A673 (cell line): ENCODE results near the gene SLC25A34. TPM values are rescaled to one million over a fixed set of nuclear protein-coding genes. Genes with fewer than 3 reads are reported as not detected.

Source experiments
- BruUV-seq: library from RNA; stranded (reverse); fragments of 400-500 nt; replicated peaks from 2 replicates; lab custom pipeline; 2021; lab: Mats Ljungman, UMichigan
- CTCF ChIA-PET: fragments of 300-600 bp; sonication (Branson Sonifier 250); formaldehyde crosslinking; loops from one replicate; lab custom pipeline; 2022; ENCODE audit warnings: antibody characterized with exemption; lab: Charles Lee
- POLR2A ChIA-PET: fragments of 300-600 bp; sonication (Branson Sonifier 250); formaldehyde crosslinking; loops from one replicate; lab custom pipeline; 2022; ENCODE audit warnings: antibody characterized with exemption; ENCODE audit not compliant: low non-redundant PET; lab: Charles Lee
- DNase-seq: peaks from one replicate; pipeline ENCODE4 v3.0.0-alpha.2; 2015; ENCODE audit warnings: low spot score
- H3K27ac ChIP-seq: fragments of 200-600 bp; sonication (generic); 2 replicates; pipeline ENCODE4 v1.5.1; 2016; ENCODE audit warnings: mixed run types, low read depth, mild to moderate bottlenecking, mixed read lengths, antibody characterized with exemption, low read length; ENCODE audit not compliant: poor library complexity, severe bottlenecking
- H3K27me3 ChIP-seq: fragments of 200-600 bp; sonication (generic); replicated peaks from 2 replicates; pipeline ENCODE4 v1.6.1; 2017; ENCODE audit warnings: mixed run types, low read depth, mild to moderate bottlenecking, mixed read lengths, antibody characterized with exemption, low read length; ENCODE audit not compliant: insufficient read depth, poor library complexity
- H3K36me3 ChIP-seq: fragments of 200-600 bp; sonication (generic); 2 replicates; pipeline ENCODE4 v1.6.1; 2016; ENCODE audit warnings: mixed run types, mild to moderate bottlenecking, mixed read lengths, antibody characterized with exemption, low read length; ENCODE audit not compliant: insufficient read depth, poor library complexity, severe bottlenecking
- H3K4me1 ChIP-seq: fragments of 200-600 bp; sonication (generic); 2 replicates; pipeline ENCODE4 v1.6.1; 2017; ENCODE audit warnings: mixed run types, mild to moderate bottlenecking, mixed read lengths, antibody characterized with exemption, low read length; ENCODE audit not compliant: insufficient read depth, poor library complexity, severe bottlenecking
- H3K4me3 ChIP-seq: fragments of 200-600 bp; sonication (generic); 2 replicates; pipeline ENCODE4 v1.5.1; 2016; ENCODE audit warnings: low read depth, mixed run types, mild to moderate bottlenecking, mixed read lengths, low read length; ENCODE audit not compliant: poor library complexity, severe bottlenecking
- H3K9me3 ChIP-seq: fragments of 200-600 bp; sonication (generic); 2 replicates; pipeline ENCODE4 v1.6.1; 2016; ENCODE audit warnings: mixed run types, low read depth, mild to moderate bottlenecking, mixed read lengths, antibody characterized with exemption, low read length; ENCODE audit not compliant: poor library complexity, severe bottlenecking
- EZH2 ChIP-seq: fragments of 200-600 bp; sonication (generic); IDR thresholded peaks from 2 replicates; pipeline ENCODE4 v1.6.1; 2017; ENCODE audit warnings: borderline replicate concordance, low read depth, mild to moderate bottlenecking, mixed read lengths, antibody characterized with exemption, low read length; ENCODE audit not compliant: poor library complexity, severe bottlenecking
- intact Hi-C: fragments of 100-400 bp; cut with micrococcal nuclease; formaldehyde crosslinking; loops from one replicate; pipeline ENCODE4 v1.10.0; 2022; ENCODE audit not compliant: unreplicated experiment
- total RNA-seq: library from RNA; stranded (reverse); gene quantifications from 2 replicates; pipeline ENCODE4 v1.2.3, GENCODE V29; 2021
- TF ChIP-seq, protein P1 (sequence below): fragments of 300-800, 200-600 bp; sonication (generic); conservative IDR thresholded peaks from 2 replicates; pipeline ENCODE4 v1.5.1; 2017; ENCODE audit warnings: low read depth, mild to moderate bottlenecking, antibody characterized with exemption, low read length, moderate library complexity, mixed read lengths

SLC25A34 gene
- total RNA-seq, 1 experiment from 2014 or later, result 3.2 TPM

DNA sequence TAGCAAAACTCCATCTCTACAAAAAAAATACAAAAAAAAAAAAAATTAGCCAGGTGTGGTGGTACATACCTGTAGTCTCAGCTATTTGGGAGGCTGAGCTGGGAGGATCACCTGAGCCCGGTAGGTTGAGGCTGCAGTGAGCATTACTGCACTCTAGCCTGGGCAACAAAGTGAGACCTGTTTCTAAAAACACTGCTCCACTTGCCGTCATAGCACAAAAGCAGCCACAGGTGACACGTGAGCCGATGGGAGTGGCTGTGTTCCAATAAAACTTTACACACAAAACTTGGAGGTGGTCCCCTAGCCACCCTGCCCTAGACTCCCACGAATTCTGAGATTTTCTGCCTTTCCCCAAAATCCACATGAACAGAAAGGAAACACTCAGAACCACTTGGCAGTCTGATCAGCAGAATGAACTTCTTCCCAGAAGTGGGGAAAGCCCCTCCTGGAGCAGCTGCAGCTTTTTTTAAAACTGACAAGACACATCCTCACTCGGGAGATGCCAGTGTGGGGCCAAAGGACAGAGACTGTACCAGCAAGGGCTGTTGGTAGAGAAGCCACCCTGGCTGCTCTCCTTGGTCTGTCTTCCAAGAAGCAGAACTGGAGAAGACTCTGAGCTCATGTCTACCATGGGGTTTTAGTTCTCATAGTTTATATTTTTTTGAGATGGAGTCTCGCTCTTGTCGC, 28.7 kb upstream of the SLC25A34 start:
- Histone ChIP-seq H3K4me1 (peaks cover 10% of the 10 kb centered on the region), H3K4me3 (no peak overlapping the region), H3K36me3 (no peaks in the 10 kb centered on the region), H3K9me3 (no peaks in the 10 kb centered on the region), H3K27me3 (no peaks in the 10 kb centered on the region), H3K27ac (no peak overlapping the region)
- TF ChIP-seq EZH2, result no peak
- TF ChIP-seq, protein P1, sequence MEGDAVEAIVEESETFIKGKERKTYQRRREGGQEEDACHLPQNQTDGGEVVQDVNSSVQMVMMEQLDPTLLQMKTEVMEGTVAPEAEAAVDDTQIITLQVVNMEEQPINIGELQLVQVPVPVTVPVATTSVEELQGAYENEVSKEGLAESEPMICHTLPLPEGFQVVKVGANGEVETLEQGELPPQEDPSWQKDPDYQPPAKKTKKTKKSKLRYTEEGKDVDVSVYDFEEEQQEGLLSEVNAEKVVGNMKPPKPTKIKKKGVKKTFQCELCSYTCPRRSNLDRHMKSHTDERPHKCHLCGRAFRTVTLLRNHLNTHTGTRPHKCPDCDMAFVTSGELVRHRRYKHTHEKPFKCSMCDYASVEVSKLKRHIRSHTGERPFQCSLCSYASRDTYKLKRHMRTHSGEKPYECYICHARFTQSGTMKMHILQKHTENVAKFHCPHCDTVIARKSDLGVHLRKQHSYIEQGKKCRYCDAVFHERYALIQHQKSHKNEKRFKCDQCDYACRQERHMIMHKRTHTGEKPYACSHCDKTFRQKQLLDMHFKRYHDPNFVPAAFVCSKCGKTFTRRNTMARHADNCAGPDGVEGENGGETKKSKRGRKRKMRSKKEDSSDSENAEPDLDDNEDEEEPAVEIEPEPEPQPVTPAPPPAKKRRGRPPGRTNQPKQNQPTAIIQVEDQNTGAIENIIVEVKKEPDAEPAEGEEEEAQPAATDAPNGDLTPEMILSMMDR, result no peak
- intact Hi-C loops, result no loop called here
- DNase-seq, result no peak
- no TSS peak for BruUV-seq
- POLR2A ChIA-PET, result no interaction called here
- CTCF ChIA-PET, result no interaction called here

DNA sequence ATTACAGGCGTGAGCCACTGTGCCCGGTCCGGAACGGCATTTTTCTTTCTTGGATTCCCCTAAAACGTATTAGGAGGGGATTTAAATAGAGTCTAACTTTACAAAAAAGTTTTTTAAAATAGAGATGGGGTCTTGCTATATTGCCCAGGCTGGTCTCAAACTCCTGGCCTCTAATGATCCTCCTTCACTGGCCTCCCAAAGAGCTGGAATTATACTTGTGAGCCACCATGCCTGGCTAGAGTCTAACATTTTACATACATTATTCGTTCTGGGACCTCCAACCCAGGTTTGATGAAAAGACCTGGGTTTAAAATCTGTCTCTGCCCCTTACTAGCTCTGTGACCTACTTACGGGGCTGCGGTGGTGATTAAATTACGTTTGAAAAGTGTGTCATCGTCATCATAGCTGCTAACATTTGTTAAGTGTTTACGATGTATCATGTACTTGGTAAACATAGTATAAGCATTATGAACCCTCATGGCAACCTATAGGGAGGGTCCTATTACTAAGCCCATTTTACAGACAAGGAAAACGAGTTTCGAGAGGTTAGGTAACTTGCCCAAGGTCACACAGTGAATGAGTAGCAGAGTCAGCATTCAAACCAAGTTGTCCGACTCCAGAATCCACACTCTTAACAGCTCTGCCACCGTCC, 27.4 kb upstream of the SLC25A34 start:
- Histone ChIP-seq H3K9me3 (no peaks in the 10 kb centered on the region), H3K4me1 (peaks cover 2% of the 10 kb centered on the region), H3K36me3 (no peaks in the 10 kb centered on the region), H3K27me3 (no peaks in the 10 kb centered on the region), H3K4me3 (no peak overlapping the region), H3K27ac (no peak overlapping the region)
- CTCF ChIA-PET, result no interaction called here
- POLR2A ChIA-PET, result no interaction called here
- TF ChIP-seq EZH2, result no peak
- TF ChIP-seq, protein P1, result no peak
- no peak for DNase-seq
- BruUV-seq, result no TSS peak
- intact Hi-C loops, result no loop called here

DNA sequence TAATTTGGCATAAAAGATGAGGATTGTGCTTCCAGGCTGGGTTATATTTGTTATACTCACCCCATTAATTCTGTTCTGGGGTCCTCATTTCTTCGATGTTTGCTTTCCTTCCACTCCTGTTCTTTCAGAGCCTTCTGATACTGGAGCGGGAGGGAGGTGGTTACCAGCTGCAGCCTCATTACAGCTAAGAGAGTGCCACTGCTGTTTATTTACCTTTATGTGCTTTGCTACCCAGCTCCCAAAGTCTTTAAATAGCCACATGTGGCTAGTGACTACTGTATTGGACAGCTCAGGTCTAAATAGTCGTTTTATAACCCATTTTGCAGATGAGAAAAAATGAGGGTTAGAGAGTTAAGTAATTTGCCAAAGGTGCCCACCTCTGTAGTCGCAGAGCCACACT, 26.8 kb upstream of the SLC25A34 start:
- H3K27ac ChIP-seq, result no peak overlapping the region
- no peaks in the 10 kb centered on the region for H3K36me3 ChIP-seq
- CTCF ChIA-PET, result no interaction called here
- DNase-seq, result no peak
- no peaks in the 10 kb centered on the region for H3K9me3 ChIP-seq
- intact Hi-C loops, result no loop called here
- TF ChIP-seq EZH2, result no peak
- TF ChIP-seq, protein P1, result no peak
- no peaks in the 10 kb centered on the region for H3K27me3 ChIP-seq
- no peaks in the 10 kb centered on the region for H3K4me1 ChIP-seq
- no TSS peak for BruUV-seq
- POLR2A ChIA-PET, result no interaction called here
- H3K4me3 ChIP-seq, result no peak overlapping the region
